ENCODE data around the gene ATP1B1. TPM values are rescaled to one million over a fixed set of nuclear protein-coding genes. Genes with fewer than 3 reads are reported as not detected.
A peak's percentile ranks its signal among the peaks of the same experiment; 100 is the strongest.

Gene ATP1B1
- total and polyA plus RNA-seq, 2 experiments from 2014 or later, result 6.9 to 16.1 TPM

DNA sequence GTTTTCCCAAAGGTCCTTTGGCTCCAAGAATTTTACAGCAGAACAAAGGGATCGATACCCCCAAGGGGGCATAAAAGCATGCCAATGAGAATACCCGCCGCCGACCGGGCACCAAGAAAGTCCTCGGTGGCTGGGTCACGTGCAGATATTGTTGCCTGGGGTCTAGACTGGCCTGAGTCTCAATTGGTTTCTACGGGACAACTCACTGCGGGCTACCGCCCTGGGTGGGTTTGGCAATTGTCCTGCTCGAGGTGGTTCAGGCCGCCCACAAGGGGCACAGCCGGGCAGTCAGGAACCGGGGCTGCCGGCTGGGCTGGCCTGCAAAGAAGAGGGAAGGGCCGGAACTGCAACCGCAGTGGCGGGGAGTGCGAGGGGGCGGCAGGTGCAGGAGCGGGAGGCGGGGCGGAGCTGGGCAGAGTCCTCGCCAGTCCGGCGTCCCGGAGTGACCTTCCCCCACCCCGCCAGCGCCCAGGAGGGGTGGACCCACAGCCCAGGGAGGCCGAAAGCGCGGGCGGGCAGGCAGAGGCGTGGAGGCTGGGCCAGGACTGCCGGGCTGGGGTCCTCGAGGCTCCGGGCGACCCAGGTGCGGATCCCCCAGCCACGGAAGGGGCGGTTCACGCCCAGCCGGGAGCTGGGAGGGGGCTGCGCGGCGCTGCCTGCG lies 926 bp upstream of the ATP1B1 start:
- Histone ChIP-seq H3K4me3 (peak overlapping the region; percentile 94), H3K79me2 (ENCODE audit: insufficient read depth) (peaks cover 35% of the 10 kb centered on the region), H3K4me1 (ENCODE audit: insufficient read depth) (peaks cover 28% of the 10 kb centered on the region), H3K4me2 (ENCODE audit: unreplicated experiment) (peak overlapping the region; percentile 82), H2AFZ (peak overlapping the region; percentile 89), H3K27me3 (replicated peaks; ENCODE audit: insufficient read depth) (0 out of 2 replicates have a peak, but pooled peaks cover 4% of the 10 kb centered on the region), H3K27ac (no peak overlapping the region), H3F3A (ENCODE audit: insufficient read depth) (no peaks in the 10 kb centered on the region; the same call in 1 of the 2 replicates), H3K36me3 (ENCODE audit: low read depth) (no peaks in the 10 kb centered on the region), H3K9ac (peak overlapping the region; percentile 69), H4K20me1 (ENCODE audit: insufficient read depth) (no peaks in the 10 kb centered on the region), H3K9me2 (ENCODE audit: insufficient read depth) (no peaks in the 10 kb centered on the region), H3K9me3 (ENCODE audit: low read depth) (no peaks in the 10 kb centered on the region)
- in situ Hi-C loops (cut with MboI), result loop anchor here (25.0 kb wide), 1 partner anchor 668 kb away; no protein-coding TSS in a partner anchor
- 9 to 15% methylated on average over 21 to 40 of the region's 47 CpGs for WGBS, 2 experiments (ENCODE audit: low coverage in 1 of 2, low lambda C conversion rate in 2 of 2, missing lambda C conversion rate in 2 of 2)
- TF ChIP-seq EZH2 (IDR thresholded peaks at IDR 0.05; ENCODE audit: insufficient read depth, poor library complexity, severe bottlenecking) (no peak), EZH2phosphoT487 (IDR thresholded peaks at IDR 0.05; ENCODE audit: insufficient read depth, low read depth) (no peak)
- DNase-seq, result peak; percentile 52

GRCh38 chr1:169106921-169107602 lies 572 bp downstream of the ATP1B1 start:
- H2AFZ ChIP-seq, result peak overlapping the region; percentile 89
- H3K9ac ChIP-seq, result peak overlapping the region; percentile 69
- 5 to 7% methylated on average over 34 to 40 of the region's 41 CpGs for WGBS, 2 experiments (ENCODE audit: low coverage in 1 of 2, low lambda C conversion rate in 2 of 2, missing lambda C conversion rate in 2 of 2)
- peak overlapping the region; percentile 94 for H3K4me3 ChIP-seq
- H3K79me2 ChIP-seq (ENCODE audit: insufficient read depth), result peaks cover 45% of the 10 kb centered on the region
- H3K27me3 ChIP-seq (replicated peaks; ENCODE audit: insufficient read depth), result 0 out of 2 replicates have a peak, but pooled peaks cover 4% of the 10 kb centered on the region
- in situ Hi-C loops (cut with MboI), result loop anchor here (25.0 kb wide), 1 partner anchor 670 kb away; no protein-coding TSS in a partner anchor
- H3K4me2 ChIP-seq (ENCODE audit: unreplicated experiment), result peak overlapping the region; percentile 77
- H3K36me3 ChIP-seq (ENCODE audit: low read depth), result no peaks in the 10 kb centered on the region
- no peaks in the 10 kb centered on the region; the same call in 1 of the 2 replicates for H3F3A ChIP-seq (ENCODE audit: insufficient read depth)
- peak; percentile 56 for DNase-seq
- H3K9me2 ChIP-seq (ENCODE audit: insufficient read depth), result no peaks in the 10 kb centered on the region
- peak overlapping the region; percentile 11; the same call in 1 of the 2 replicates for H3K27ac ChIP-seq
- H4K20me1 ChIP-seq (ENCODE audit: insufficient read depth), result no peaks in the 10 kb centered on the region
- TF ChIP-seq EZH2phosphoT487 (IDR thresholded peaks at IDR 0.05; ENCODE audit: insufficient read depth, low read depth) (no peak), EZH2 (IDR thresholded peaks at IDR 0.05; ENCODE audit: insufficient read depth, poor library complexity, severe bottlenecking) (no peak)
- no peaks in the 10 kb centered on the region for H3K9me3 ChIP-seq (ENCODE audit: low read depth)
- H3K4me1 ChIP-seq (ENCODE audit: insufficient read depth), result peaks cover 35% of the 10 kb centered on the region

DNA sequence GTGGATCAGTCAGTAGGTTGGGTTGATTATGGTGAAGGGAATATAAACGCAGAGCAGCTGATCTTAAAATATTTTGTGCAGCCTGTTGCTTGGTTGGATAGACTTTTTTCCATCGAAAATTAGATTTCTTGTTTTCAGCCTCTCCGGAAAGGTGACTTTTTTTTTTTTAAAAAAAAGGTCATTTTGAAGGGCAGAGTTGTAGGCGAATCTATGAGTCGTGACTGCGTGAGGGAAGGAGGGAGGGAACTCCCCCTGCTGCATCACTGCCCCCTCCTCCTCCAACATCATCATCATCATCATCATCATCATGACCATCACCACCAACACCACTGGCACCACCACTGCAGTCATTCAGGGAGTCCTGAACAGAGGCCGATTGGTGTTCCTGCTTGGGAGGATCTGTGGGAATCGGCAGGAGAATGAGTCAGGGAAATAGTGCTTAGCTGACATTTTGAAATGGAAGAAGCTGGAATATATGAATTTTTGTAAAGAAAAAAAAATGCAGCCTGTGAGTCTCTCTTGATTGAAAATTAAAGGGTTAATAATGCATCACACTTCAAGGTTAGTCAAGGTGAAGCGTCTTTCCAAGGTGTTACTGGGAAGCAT lies 1.2 kb downstream of the ATP1B1 start:
- in situ Hi-C loops (cut with MboI), result loop anchor here (25.0 kb wide), 1 partner anchor 670 kb away; no protein-coding TSS in a partner anchor

GRCh38 chr1:169108223-169108622 lies 1.7 kb downstream of the ATP1B1 start:
- H3K9ac ChIP-seq, result no peak overlapping the region
- H3K4me1 ChIP-seq (ENCODE audit: insufficient read depth), result peaks cover 39% of the 10 kb centered on the region
- peaks cover 45% of the 10 kb centered on the region for H3K79me2 ChIP-seq (ENCODE audit: insufficient read depth)
- no peak overlapping the region for H3K27ac ChIP-seq
- WGBS, 2 experiments (ENCODE audit: low coverage in 1 of 2, low lambda C conversion rate in 2 of 2, missing lambda C conversion rate in 2 of 2), result 79 to 88% methylated on average over 2 of the region's 2 CpGs
- H3K36me3 ChIP-seq (ENCODE audit: low read depth), result no peaks in the 10 kb centered on the region
- 0 out of 2 replicates have a peak, but pooled peaks cover 4% of the 10 kb centered on the region for H3K27me3 ChIP-seq (replicated peaks; ENCODE audit: insufficient read depth)
- in situ Hi-C loops (cut with MboI), result loop anchor here (25.0 kb wide), 1 partner anchor 671 kb away; no protein-coding TSS in a partner anchor
- peak overlapping the region; percentile 94 for H3K4me3 ChIP-seq
- H2AFZ ChIP-seq, result peak overlapping the region; percentile 89; the same call in 1 of the 2 replicates
- H4K20me1 ChIP-seq (ENCODE audit: insufficient read depth), result no peaks in the 10 kb centered on the region
- peaks cover 3% of the 10 kb centered on the region for H3F3A ChIP-seq (ENCODE audit: insufficient read depth)
- H3K4me2 ChIP-seq (ENCODE audit: unreplicated experiment), result peak overlapping the region; percentile 77
- no peaks in the 10 kb centered on the region for H3K9me2 ChIP-seq (ENCODE audit: insufficient read depth)
- no peaks in the 10 kb centered on the region for H3K9me3 ChIP-seq (ENCODE audit: low read depth)
- TF ChIP-seq EZH2phosphoT487 (IDR thresholded peaks at IDR 0.05; ENCODE audit: insufficient read depth, low read depth) (no peak), EZH2 (IDR thresholded peaks at IDR 0.05; ENCODE audit: insufficient read depth, poor library complexity, severe bottlenecking) (no peak)
- no peak for DNase-seq

More for the DNA sequence above, 1.2 kb downstream of the ATP1B1 start:
- Histone ChIP-seq H3K9ac (peak overlapping the region; percentile 69), H2AFZ (peak overlapping the region; percentile 89), H3F3A (ENCODE audit: insufficient read depth) (peaks cover 3% of the 10 kb centered on the region), H3K79me2 (ENCODE audit: insufficient read depth) (peaks cover 45% of the 10 kb centered on the region), H3K9me3 (ENCODE audit: low read depth) (no peaks in the 10 kb centered on the region), H3K27ac (peak overlapping the region; percentile 11; the same call in 1 of the 2 replicates), H3K27me3 (replicated peaks; ENCODE audit: insufficient read depth) (0 out of 2 replicates have a peak, but pooled peaks cover 4% of the 10 kb centered on the region), H3K36me3 (ENCODE audit: low read depth) (no peaks in the 10 kb centered on the region), H3K4me2 (ENCODE audit: unreplicated experiment) (peak overlapping the region; percentile 77), H3K9me2 (ENCODE audit: insufficient read depth) (no peaks in the 10 kb centered on the region), H3K4me3 (peak overlapping the region; percentile 94), H3K4me1 (ENCODE audit: insufficient read depth) (peaks cover 34% of the 10 kb centered on the region), H4K20me1 (ENCODE audit: insufficient read depth) (no peaks in the 10 kb centered on the region)
- peak; percentile 55 for DNase-seq
- WGBS, 2 experiments (ENCODE audit: low coverage in 1 of 2, low lambda C conversion rate in 2 of 2, missing lambda C conversion rate in 2 of 2), result 69 to 76% methylated on average over 7 to 9 of the region's 9 CpGs
- TF ChIP-seq EZH2phosphoT487 (IDR thresholded peaks at IDR 0.05; ENCODE audit: insufficient read depth, low read depth) (no peak), EZH2 (IDR thresholded peaks at IDR 0.05; ENCODE audit: insufficient read depth, poor library complexity, severe bottlenecking) (no peak)

Data from GM23248 (cell line).